CD4-positive, alpha-beta T cell (primary cell): ENCODE measurements around the gene CPHXL2. TPM values are rescaled to one million over a fixed set of nuclear protein-coding genes. Genes with fewer than 3 reads are reported as not detected.
A peak's percentile ranks its signal among the peaks of the same experiment; 100 is the strongest.

ENCODE experiments used
- ATAC-seq: fragments of 200-7000 bp; cut with Tn5 transposase; one replicate; pipeline ENCODE4 v1.10.0; 2022; ENCODE audit warnings: mild to moderate bottlenecking; ENCODE audit not compliant: poor library complexity
- CTCF ChIA-PET: fragments of 350-600 bp; sonication (Branson Sonifier 250); formaldehyde crosslinking; loops from one replicate; lab custom pipeline; 2021; ENCODE audit warnings: antibody characterized with exemption, inconsistent platforms; lab: Charles Lee
- POLR2A ChIA-PET: fragments of 350-600 bp; sonication (Branson Sonifier 250); formaldehyde crosslinking; loops from one replicate; lab custom pipeline; 2021; ENCODE audit warnings: antibody characterized with exemption, inconsistent platforms; lab: Charles Lee
- DNase-seq, 14 experiments: peaks; one replicate each; pipeline ENCODE4 v3.0.0-alpha.2; 2013 to 2020; ENCODE audit warnings: mixed read lengths in 2 of 14
- H3K27ac ChIP-seq, 2 donors: one replicate each; pipeline versions ENCODE4 v1.5.1 to v1.7.0; 2013; ENCODE audit warnings: low read length in 2 of 2, low read depth in 1 of 2, mild to moderate bottlenecking in 1 of 2
- H3K27me3 ChIP-seq, 2 experiments: 1 replicate in 1 of 2; 2 replicates in 1 of 2; pipeline versions ENCODE4 v1.6.1 to v1.7.0; 2013; ENCODE audit warnings: low read length in 2 of 2, control low read depth in 1 of 2, mild to moderate bottlenecking in 1 of 2, moderate library complexity in 1 of 2; ENCODE audit not compliant: insufficient read depth in 2 of 2, control insufficient read depth in 1 of 2
- H3K36me3 ChIP-seq: one replicate; pipeline ENCODE4 v1.6.1; 2013; ENCODE audit warnings: low read length, control low read depth; ENCODE audit not compliant: insufficient read depth
- H3K4me1 ChIP-seq: one replicate; pipeline ENCODE4 v1.6.1; 2013; ENCODE audit warnings: low read length, control low read depth; ENCODE audit not compliant: insufficient read depth
- H3K4me3 ChIP-seq: one replicate; pipeline ENCODE4 v1.5.1; 2013; ENCODE audit warnings: mild to moderate bottlenecking, low read length, moderate library complexity
- H3K9me3 ChIP-seq, 2 experiments: 1 replicate in 1 of 2; 2 replicates in 1 of 2; pipeline versions ENCODE4 v1.6.1 to v1.7.0; 2013; ENCODE audit warnings: low read length in 2 of 2, mild to moderate bottlenecking in 2 of 2, control low read depth in 1 of 2, moderate library complexity in 1 of 2; ENCODE audit not compliant: control insufficient read depth in 1 of 2, insufficient read depth in 1 of 2
- H3K27ac Mint-ChIP-seq: one replicate; pipeline ENCODE4 v1.8.0; 2020; ENCODE audit warnings: mixed read lengths
- H3K27me3 Mint-ChIP-seq: one replicate; pipeline ENCODE4 v1.8.0; 2021; ENCODE audit warnings: mixed read lengths
- H3K36me3 Mint-ChIP-seq: one replicate; pipeline ENCODE4 v1.8.0; 2021; ENCODE audit warnings: low read depth, mixed read lengths
- H3K4me1 Mint-ChIP-seq: one replicate; pipeline ENCODE4 v1.8.0; 2021; ENCODE audit warnings: low read depth, mixed read lengths
- H3K4me3 Mint-ChIP-seq: one replicate; pipeline ENCODE4 v1.8.0; 2020; ENCODE audit warnings: mild to moderate bottlenecking, mixed read lengths
- H3K9me3 Mint-ChIP-seq: one replicate; pipeline ENCODE4 v1.8.0; 2020; ENCODE audit warnings: mixed read lengths
- CTCF ChIP-seq: fragments of 200-600 bp; IDR thresholded peaks from one replicate; pipeline ENCODE4 v1.8.0; 2022; ENCODE audit warnings: antibody characterized with exemption, mild to moderate bottlenecking
- intact Hi-C, 2 experiments: fragments of 100-400 bp; cut with DNase I in 1 of 2; cut with micrococcal nuclease in 1 of 2; formaldehyde crosslinking; loops; one replicate each; pipeline versions ENCODE4 v1.15.1 to v1.9.0; 2023 to 2025; cut with DNase I, micrococcal nuclease
- total RNA-seq, 174 experiments: library from RNA in 2 of 174; stranded (reverse) in 2 of 174; gene quantifications; one replicate each; pipeline ENCODE4 v1.2.3 and lab custom pipeline; 2021 to 2026

The CPHXL2 gene
- total RNA-seq, 2 experiments from 2014 or later, result not detected

- Mint-ChIP-seq H3K9me3 (no peaks in the 10 kb centered on the region), H3K27ac (no peak overlapping the region), H3K4me3 (no peak overlapping the region), H3K36me3 (peaks cover 98% of the 10 kb centered on the region), H3K4me1 (no peaks in the 10 kb centered on the region), H3K27me3 (no peaks in the 10 kb centered on the region)
- ChIA-PET CTCF (no interaction called here), POLR2A (no interaction called here)
- Histone ChIP-seq H3K27ac (no peak overlapping the region), H3K9me3 (no peaks in the 10 kb centered on the region), H3K27me3 (no peaks in the 10 kb centered on the region), H3K4me3 (no peak overlapping the region), H3K36me3 (peaks cover 90% of the 10 kb centered on the region), H3K4me1 (no peaks in the 10 kb centered on the region)
- no peak for DNase-seq
- TF ChIP-seq CTCF, result no peak
- intact Hi-C loops, result no loop called here
- no peak for ATAC-seq
These were observed 41.8 kb downstream of the CPHXL2 start for GRCh38 chr16:75635036-75635435.

- intact Hi-C loops, result no loop called here
- H3K27ac ChIP-seq, result no peak overlapping the region
- peaks cover 98% of the 10 kb centered on the region for H3K36me3 Mint-ChIP-seq
- ChIA-PET CTCF (interaction anchor here (0.9 kb wide), 1 partner anchor 16 kb away, joined by 5 read pairs; no protein-coding TSS in a partner anchor), POLR2A (interaction anchor here (3.6 to 4.7 kb wide), 2 partner anchors 10 to 15 kb away, joined by 18 to 26 read pairs; partner anchors contain the start of genes ADAT1, KARS1 and TERF2IP)
- peaks cover 16% of the 10 kb centered on the region for H3K4me1 ChIP-seq
- H3K9me3 Mint-ChIP-seq, result no peaks in the 10 kb centered on the region
- no peak for ATAC-seq
- H3K4me1 Mint-ChIP-seq, result peaks cover 17% of the 10 kb centered on the region
- H3K4me3 Mint-ChIP-seq, result peak overlapping the region; percentile 7
- no peak for TF ChIP-seq CTCF
- DNase-seq, result no peak
- H3K4me3 ChIP-seq, result no peak overlapping the region
- H3K9me3 ChIP-seq, result no peaks in the 10 kb centered on the region
- H3K27me3 Mint-ChIP-seq, result no peaks in the 10 kb centered on the region
- no peaks in the 10 kb centered on the region for H3K27me3 ChIP-seq
- H3K36me3 ChIP-seq, result peaks cover 94% of the 10 kb centered on the region
- H3K27ac Mint-ChIP-seq, result no peak overlapping the region
These were observed 44.0 kb downstream of the CPHXL2 start for GRCh38 chr16:75632857-75633256.

GRCh38 chr16:75630052-75630451 is 46.8 kb downstream of the CPHXL2 start:
- H3K36me3 ChIP-seq, result peaks cover 92% of the 10 kb centered on the region
- Mint-ChIP-seq H3K9me3 (no peaks in the 10 kb centered on the region), H3K27ac (peak overlapping the region; percentile 79), H3K4me1 (peaks cover 41% of the 10 kb centered on the region), H3K36me3 (peaks cover 95% of the 10 kb centered on the region), H3K4me3 (no peak overlapping the region), H3K27me3 (no peaks in the 10 kb centered on the region)
- POLR2A ChIA-PET, result interaction anchor here (1.1 to 4.7 kb wide), 3 partner anchors 8 to 18 kb away, joined by 4 to 26 read pairs (median 18); partner anchors contain the start of genes ADAT1, KARS1 and TERF2IP
- intact Hi-C loops, result no loop called here
- TF ChIP-seq CTCF, result no peak
- CTCF ChIA-PET, result no interaction called here
- no peak overlapping the region for H3K27ac ChIP-seq
- no peaks in the 10 kb centered on the region for H3K27me3 ChIP-seq
- H3K4me1 ChIP-seq, result peaks cover 32% of the 10 kb centered on the region
- H3K9me3 ChIP-seq, result no peaks in the 10 kb centered on the region
- H3K4me3 ChIP-seq, result no peak overlapping the region
- DNase-seq (no peak), ATAC-seq (no peak)
